Activated CD4-positive, alpha-beta T cell treated with anti-CD3 and anti-CD28 coated beads, Interleukin-2, amount 10 ng/mL, durations not matched to agents 7 days and 5 days (primary cell): ENCODE data around the gene CADM1. TPM values are rescaled to one million over a fixed set of nuclear protein-coding genes. Genes with fewer than 3 reads are reported as not detected.

ENCODE experiments used
- CTCF ChIA-PET: fragments of 350-600 bp; sonication (Branson Sonifier 250); formaldehyde crosslinking; loops from one replicate; lab custom pipeline; 2021; ENCODE audit warnings: antibody characterized with exemption; lab: Charles Lee
- POLR2A ChIA-PET: fragments of 350-600 bp; sonication (Branson Sonifier 250); formaldehyde crosslinking; loops from one replicate; lab custom pipeline; 2021; ENCODE audit warnings: antibody characterized with exemption; lab: Charles Lee
- DNase-seq: peaks from one replicate; pipeline ENCODE4 v3.0.0-alpha.2; 2020
- H3K27ac Mint-ChIP-seq: one replicate; pipeline ENCODE4 v1.8.0; 2021; ENCODE audit warnings: mild to moderate bottlenecking, moderate library complexity, mixed read lengths
- H3K27me3 Mint-ChIP-seq: one replicate; pipeline ENCODE4 v1.8.0; 2021; ENCODE audit warnings: mixed read lengths
- H3K36me3 Mint-ChIP-seq: one replicate; pipeline ENCODE4 v1.8.0; 2021; ENCODE audit warnings: low read depth, mixed read lengths
- H3K4me1 Mint-ChIP-seq: one replicate; pipeline ENCODE4 v1.8.0; 2021; ENCODE audit warnings: mixed read lengths
- H3K4me3 Mint-ChIP-seq: one replicate; pipeline ENCODE4 v1.8.0; 2021; ENCODE audit warnings: mild to moderate bottlenecking, moderate library complexity, mixed read lengths
- H3K9me3 Mint-ChIP-seq: one replicate; pipeline ENCODE4 v1.8.0; 2021; ENCODE audit warnings: mixed read lengths
- total RNA-seq, 2 experiments: library from RNA; stranded (reverse); gene quantifications; one replicate each; pipeline ENCODE4 v1.2.3, GENCODE V29; 2021

CADM1 gene
- total RNA-seq, 2 experiments from 2014 or later = 0.52 to 0.92 TPM

- ChIA-PET POLR2A (no interaction called here), CTCF (no interaction called here)
- Mint-ChIP-seq H3K4me3 (no peak overlapping the region), H3K9me3 (no peaks in the 10 kb centered on the region), H3K27me3 (no peaks in the 10 kb centered on the region), H3K27ac (no peak overlapping the region), H3K4me1 (no peaks in the 10 kb centered on the region), H3K36me3 (no peaks in the 10 kb centered on the region)
- no peak for DNase-seq
Measured at GRCh38 chr11:115144014-115144413, 360.2 kb downstream of the CADM1 start.

- Mint-ChIP-seq H3K9me3 (no peaks in the 10 kb centered on the region), H3K27ac (no peak overlapping the region), H3K36me3 (no peaks in the 10 kb centered on the region), H3K4me3 (no peak overlapping the region), H3K27me3 (no peaks in the 10 kb centered on the region), H3K4me1 (no peaks in the 10 kb centered on the region)
- ChIA-PET CTCF (interaction anchor here (0.9 kb wide), 1 partner anchor 18 kb away, joined by 4 read pairs; no protein-coding TSS in a partner anchor), POLR2A (no interaction called here)
- no peak for DNase-seq
Measured at GRCh38 chr11:115141231-115142114, 362.7 kb downstream of the CADM1 start.

- ChIA-PET POLR2A (no interaction called here), CTCF (no interaction called here)
- Mint-ChIP-seq H3K27ac (no peak overlapping the region), H3K36me3 (no peaks in the 10 kb centered on the region), H3K9me3 (no peaks in the 10 kb centered on the region), H3K27me3 (no peaks in the 10 kb centered on the region), H3K4me1 (no peaks in the 10 kb centered on the region), H3K4me3 (no peak overlapping the region)
- no peak for DNase-seq
Measured at GRCh38 chr11:115135936-115136335, 368.3 kb downstream of the CADM1 start.

- Mint-ChIP-seq H3K4me3 (no peak overlapping the region), H3K36me3 (no peaks in the 10 kb centered on the region), H3K27me3 (no peaks in the 10 kb centered on the region), H3K27ac (no peak overlapping the region), H3K9me3 (no peaks in the 10 kb centered on the region), H3K4me1 (no peaks in the 10 kb centered on the region)
- ChIA-PET CTCF (no interaction called here), POLR2A (no interaction called here)
- no peak for DNase-seq
Measured at GRCh38 chr11:115134926-115135325, 369.3 kb downstream of the CADM1 start.

- H3K27ac Mint-ChIP-seq = no peak overlapping the region
- H3K36me3 Mint-ChIP-seq = no peaks in the 10 kb centered on the region
- no peak for DNase-seq
- no peaks in the 10 kb centered on the region for H3K9me3 Mint-ChIP-seq
- H3K4me3 Mint-ChIP-seq = no peak overlapping the region
- POLR2A ChIA-PET = no interaction called here
- H3K4me1 Mint-ChIP-seq = no peaks in the 10 kb centered on the region
- H3K27me3 Mint-ChIP-seq = no peaks in the 10 kb centered on the region
- CTCF ChIA-PET = no interaction called here
Measured at GRCh38 chr11:115133475-115134209, 370.6 kb downstream of the CADM1 start.

- ChIA-PET POLR2A (no interaction called here), CTCF (interaction anchor here (0.6 kb wide), 1 partner anchor 45 kb away, joined by 4 read pairs; no protein-coding TSS in a partner anchor)
- Mint-ChIP-seq H3K27ac (no peak overlapping the region), H3K4me3 (no peak overlapping the region), H3K27me3 (no peaks in the 10 kb centered on the region), H3K9me3 (no peaks in the 10 kb centered on the region), H3K4me1 (no peaks in the 10 kb centered on the region), H3K36me3 (no peaks in the 10 kb centered on the region)
- no peak for DNase-seq
Measured at GRCh38 chr11:115132436-115133228, 371.6 kb downstream of the CADM1 start.

GRCh38 chr11:115129473-115130289 is 374.5 kb downstream of the CADM1 start:
- Mint-ChIP-seq H3K9me3 (no peaks in the 10 kb centered on the region), H3K27ac (no peak overlapping the region), H3K4me3 (no peak overlapping the region), H3K36me3 (no peaks in the 10 kb centered on the region), H3K4me1 (no peaks in the 10 kb centered on the region), H3K27me3 (no peaks in the 10 kb centered on the region)
- DNase-seq = no peak
- ChIA-PET CTCF (no interaction called here), POLR2A (no interaction called here)

GRCh38 chr11:115128226-115128625 is 376.0 kb downstream of the CADM1 start:
- no peaks in the 10 kb centered on the region for H3K27me3 Mint-ChIP-seq
- ChIA-PET POLR2A (no interaction called here), CTCF (no interaction called here)
- H3K4me3 Mint-ChIP-seq = no peak overlapping the region
- H3K27ac Mint-ChIP-seq = no peak overlapping the region
- H3K4me1 Mint-ChIP-seq = no peaks in the 10 kb centered on the region
- no peaks in the 10 kb centered on the region for H3K9me3 Mint-ChIP-seq
- no peak for DNase-seq
- H3K36me3 Mint-ChIP-seq = no peaks in the 10 kb centered on the region

- H3K27me3 Mint-ChIP-seq = no peaks in the 10 kb centered on the region
- H3K9me3 Mint-ChIP-seq = no peaks in the 10 kb centered on the region
- ChIA-PET CTCF (no interaction called here), POLR2A (no interaction called here)
- no peak overlapping the region for H3K4me3 Mint-ChIP-seq
- H3K27ac Mint-ChIP-seq = no peak overlapping the region
- no peaks in the 10 kb centered on the region for H3K4me1 Mint-ChIP-seq
- H3K36me3 Mint-ChIP-seq = no peaks in the 10 kb centered on the region
- no peak for DNase-seq
Measured at GRCh38 chr11:115127790-115128189, 376.4 kb downstream of the CADM1 start.

GRCh38 chr11:115126515-115127208 is 377.6 kb downstream of the CADM1 start:
- H3K27ac Mint-ChIP-seq = no peak overlapping the region
- H3K4me1 Mint-ChIP-seq = no peaks in the 10 kb centered on the region
- ChIA-PET POLR2A (no interaction called here), CTCF (no interaction called here)
- H3K9me3 Mint-ChIP-seq = no peaks in the 10 kb centered on the region
- H3K4me3 Mint-ChIP-seq = no peak overlapping the region
- H3K36me3 Mint-ChIP-seq = no peaks in the 10 kb centered on the region
- no peak for DNase-seq
- H3K27me3 Mint-ChIP-seq = no peaks in the 10 kb centered on the region

- Mint-ChIP-seq H3K4me3 (no peak overlapping the region), H3K9me3 (no peaks in the 10 kb centered on the region)
Measured at GRCh38 chr11:115126092-115126491, 378.1 kb downstream of the CADM1 start.

GRCh38 chr11:115124786-115125185 is 379.4 kb downstream of the CADM1 start:
- no peak overlapping the region for H3K4me3 Mint-ChIP-seq
- no peaks in the 10 kb centered on the region for H3K4me1 Mint-ChIP-seq
- no peaks in the 10 kb centered on the region for H3K27me3 Mint-ChIP-seq
- no peaks in the 10 kb centered on the region for H3K36me3 Mint-ChIP-seq
- no peaks in the 10 kb centered on the region for H3K9me3 Mint-ChIP-seq
- ChIA-PET POLR2A (no interaction called here), CTCF (no interaction called here)
- DNase-seq = no peak
- no peak overlapping the region for H3K27ac Mint-ChIP-seq

More at GRCh38 chr11:115126092-115126491, 378.1 kb downstream of the CADM1 start:
- CTCF ChIA-PET = no interaction called here
- no peak overlapping the region for H3K27ac Mint-ChIP-seq
- DNase-seq = no peak
- no peaks in the 10 kb centered on the region for H3K4me1 Mint-ChIP-seq
- no peaks in the 10 kb centered on the region for H3K36me3 Mint-ChIP-seq
- POLR2A ChIA-PET = no interaction called here
- no peaks in the 10 kb centered on the region for H3K27me3 Mint-ChIP-seq
